SHP77 treated with DMSO at 0.1 percent for 48 hours (cell line): ENCODE measurements around the gene SNRNP70.
A peak's percentile ranks its signal among the peaks of the same experiment; 100 is the strongest.

Source experiments
- DNase-seq: peaks from one replicate; lab custom pipeline; 2025; lab: John Stamatoyannopoulos, UW

Gene SNRNP70

DNA sequence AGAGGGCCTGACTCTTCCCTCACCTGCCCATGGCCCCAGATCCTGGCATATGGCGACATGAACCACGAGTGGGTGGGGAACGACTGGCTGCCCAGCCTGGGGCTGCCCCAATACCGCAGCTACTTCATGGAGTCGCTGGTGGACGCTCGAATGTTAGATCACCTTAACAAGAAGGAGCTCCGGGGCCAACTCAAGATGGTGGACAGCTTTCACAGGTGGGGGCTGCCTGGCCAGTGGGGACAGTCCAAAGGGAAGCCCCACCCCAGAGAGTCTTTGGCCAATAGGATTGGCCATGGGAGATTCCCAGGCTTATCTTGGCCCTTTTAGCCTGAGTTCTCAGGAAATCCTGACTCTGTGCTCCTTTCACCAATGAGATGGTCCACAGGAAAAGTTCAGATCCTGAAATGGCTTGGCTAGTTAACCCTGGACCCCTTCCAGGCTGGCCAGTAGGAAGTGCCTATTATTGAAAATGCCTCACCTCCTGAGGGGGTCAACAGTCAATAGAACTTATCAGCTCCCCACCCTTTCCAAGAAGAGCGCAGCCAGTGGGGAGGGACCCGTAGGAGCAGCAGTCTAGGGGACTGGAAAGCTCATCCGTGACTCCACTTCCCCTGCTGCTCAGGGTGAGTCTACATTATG lies 62.9 kb downstream of the SNRNP70 start:
- DNase-seq = no peak

DNA sequence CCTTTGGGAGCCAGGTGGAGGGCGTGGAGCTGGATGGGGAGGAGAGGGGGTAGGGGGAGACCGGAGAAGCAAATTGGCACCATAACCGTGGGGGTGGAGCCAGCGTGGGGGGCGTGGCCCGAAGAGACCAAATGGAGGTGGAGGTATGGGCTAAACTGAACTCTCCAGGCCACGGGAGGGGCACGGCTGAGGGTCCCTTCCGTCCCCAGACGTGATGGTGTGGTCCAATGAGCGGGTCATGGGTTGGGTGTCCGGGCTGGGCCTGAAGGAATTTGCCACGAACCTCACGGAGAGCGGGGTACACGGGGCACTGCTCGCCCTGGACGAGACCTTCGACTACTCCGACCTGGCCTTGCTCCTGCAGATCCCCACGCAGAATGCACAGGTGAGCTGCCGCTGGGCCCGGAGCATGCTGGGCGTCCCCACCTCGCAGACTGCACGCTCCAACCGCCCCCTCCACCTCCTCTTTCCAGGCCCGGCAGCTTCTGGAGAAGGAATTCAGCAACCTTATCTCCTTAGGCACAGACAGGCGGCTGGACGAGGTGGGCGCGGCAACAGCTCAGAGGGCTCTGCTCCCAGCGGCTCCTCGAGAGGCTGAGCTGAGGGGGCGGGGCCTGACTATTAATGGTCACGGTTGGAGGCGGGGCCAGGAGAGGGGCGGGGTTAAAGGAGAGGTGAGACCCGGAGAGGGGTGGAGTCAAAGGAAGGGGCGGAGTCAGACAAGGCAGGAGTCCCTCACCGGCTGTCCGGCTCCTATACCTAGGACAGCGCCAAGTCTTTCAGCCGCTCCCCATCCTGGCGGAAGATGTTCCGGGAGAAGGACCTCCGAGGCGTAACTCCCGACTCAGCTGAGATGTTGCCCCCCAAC lies 63.8 kb downstream of the SNRNP70 start:
- peak; percentile 63 for DNase-seq

DNA sequence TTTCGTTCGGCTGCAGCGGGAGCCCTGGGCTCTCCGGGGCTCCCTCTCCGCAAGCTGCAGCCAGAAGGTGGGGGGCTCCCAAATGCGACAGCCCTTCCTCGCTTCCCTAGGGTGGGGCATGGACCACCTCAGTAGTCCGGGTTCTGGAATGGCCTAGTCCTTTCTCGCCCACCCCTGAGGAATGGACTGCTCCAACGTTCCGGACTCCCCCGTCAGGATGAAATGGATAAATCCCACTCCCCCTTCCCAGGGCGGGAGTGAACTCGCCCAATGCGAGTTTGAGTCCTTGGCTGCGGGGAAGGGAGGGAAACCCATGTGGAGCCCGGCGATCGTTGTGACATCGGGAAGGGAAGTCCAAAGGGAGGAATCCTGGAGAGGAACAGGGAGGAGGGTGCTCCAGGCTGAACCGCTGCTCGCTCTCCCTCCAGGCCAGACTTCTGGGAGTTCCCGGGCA lies 64.4 kb downstream of the SNRNP70 start:
- peak; percentile 6 for DNase-seq

DNA sequence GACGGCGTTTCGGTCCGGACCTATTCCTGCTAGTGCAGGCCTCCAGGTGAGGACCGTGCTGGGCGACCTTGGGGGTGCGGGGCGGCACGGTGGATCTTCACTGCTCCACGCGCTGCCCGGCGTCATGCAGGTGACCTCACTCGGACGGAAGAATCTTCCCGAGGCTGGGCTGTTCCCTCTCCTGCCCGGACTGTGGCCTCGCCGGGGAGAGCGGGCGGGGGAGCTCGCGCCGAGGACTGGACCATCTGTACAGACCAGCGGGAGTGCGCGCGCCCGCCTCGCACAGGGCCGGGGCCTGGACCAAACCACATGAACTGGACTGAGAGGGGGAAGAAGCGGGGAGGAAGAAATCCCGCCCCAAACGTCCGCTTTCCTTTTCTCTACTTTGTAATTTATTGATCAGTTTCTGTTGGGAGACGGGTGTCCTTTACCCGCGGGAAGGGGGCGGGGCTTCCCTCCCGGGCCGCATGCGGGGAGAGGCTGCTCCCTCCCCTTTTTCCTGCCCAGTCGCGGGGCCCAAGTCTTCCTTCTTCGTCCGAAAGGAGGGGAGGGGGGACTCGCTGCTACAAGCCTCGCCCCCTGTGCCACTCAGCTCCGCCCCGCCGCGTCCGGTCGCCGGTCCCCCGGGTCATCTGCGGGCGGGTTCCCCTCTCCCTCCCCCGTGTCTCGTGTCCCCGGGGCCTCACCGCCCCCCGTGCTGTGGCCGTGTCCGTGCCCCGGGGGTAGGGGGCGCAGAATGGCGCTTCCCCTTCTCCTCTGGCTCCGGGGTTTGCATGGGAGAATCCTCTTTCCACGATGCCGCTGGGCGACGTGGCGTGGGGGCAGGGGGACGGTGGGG lies 65.1 kb downstream of the SNRNP70 start:
- peak; percentile 63 for DNase-seq

DNA sequence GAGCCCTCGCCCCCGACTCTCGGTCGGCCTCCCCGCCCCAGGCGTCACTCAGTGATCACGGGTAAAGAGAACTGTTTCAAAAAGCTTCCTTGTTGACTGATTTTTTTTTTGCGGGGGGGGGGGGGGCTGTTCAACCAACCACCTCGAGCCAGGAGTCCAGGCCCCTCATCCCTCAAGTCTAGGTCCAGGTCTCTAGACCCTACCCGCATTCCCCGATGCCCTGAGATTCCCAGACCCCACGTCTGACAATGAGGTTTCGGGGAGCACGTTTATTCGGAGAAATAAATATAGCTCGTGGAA lies 65.6 kb downstream of the SNRNP70 start:
- no peak for DNase-seq

DNA sequence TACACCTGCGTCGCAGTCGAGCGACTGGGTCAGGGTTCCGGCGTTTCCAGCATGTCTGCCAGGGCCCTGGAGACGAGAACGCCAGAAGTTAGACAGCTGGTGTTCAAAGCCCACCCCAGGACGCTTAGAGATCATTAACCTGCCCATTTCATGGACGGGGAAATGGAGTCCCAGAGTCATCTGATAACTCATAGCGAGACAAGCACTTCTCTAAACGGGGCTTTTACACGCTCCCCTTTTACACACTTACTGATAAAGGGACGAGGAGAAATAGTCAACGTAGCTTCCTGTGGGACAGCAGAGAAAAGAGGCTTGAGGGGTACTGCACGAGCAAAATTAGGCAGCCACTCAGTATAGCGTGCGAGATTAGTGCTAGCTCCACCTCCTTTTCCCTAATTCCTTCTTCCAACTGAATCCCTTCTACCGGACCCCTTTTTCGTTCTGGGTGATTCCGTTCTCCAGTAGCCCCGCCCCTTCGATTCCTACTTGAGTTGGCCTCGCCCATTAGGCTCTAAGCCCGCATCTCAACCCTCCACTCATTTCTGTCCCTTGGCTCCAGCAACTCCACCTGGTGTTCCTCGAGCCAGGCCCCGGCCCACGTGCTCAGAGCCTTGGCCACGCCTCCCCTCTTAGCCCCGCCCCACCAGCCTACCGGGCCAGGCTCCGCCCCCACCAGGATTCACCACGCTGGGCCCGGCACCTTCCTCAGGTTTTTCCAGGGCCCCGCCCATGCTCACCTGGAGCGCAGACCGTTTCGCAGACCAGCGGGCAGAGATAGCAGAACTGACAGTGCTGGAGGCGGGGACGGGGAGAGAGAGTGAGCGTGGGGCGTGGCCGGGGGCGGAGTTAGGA lies 66.2 kb downstream of the SNRNP70 start:
- DNase-seq = peak; percentile 35

DNA sequence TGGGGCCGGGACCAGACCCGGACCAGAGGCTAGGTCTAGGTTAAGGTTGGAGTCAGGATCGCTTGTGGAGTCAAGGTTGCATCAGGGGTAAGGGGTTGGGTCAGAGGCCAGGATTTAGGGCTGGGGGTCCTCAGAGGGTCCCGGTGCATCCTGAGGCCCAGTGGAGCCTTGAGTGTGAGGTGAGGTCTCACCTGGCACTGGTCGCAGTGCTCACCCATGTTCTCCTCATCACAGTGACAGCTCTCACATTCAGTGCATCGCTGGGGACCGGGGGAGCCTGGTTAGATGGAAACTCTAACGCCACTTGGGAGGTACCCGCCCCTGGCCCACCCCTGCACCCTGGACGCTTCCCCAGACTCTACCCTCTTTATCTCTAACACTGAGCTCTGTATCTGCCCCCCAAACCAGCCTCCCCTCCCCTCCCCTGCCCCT lies 66.9 kb downstream of the SNRNP70 start:
- DNase-seq = no peak

DNA sequence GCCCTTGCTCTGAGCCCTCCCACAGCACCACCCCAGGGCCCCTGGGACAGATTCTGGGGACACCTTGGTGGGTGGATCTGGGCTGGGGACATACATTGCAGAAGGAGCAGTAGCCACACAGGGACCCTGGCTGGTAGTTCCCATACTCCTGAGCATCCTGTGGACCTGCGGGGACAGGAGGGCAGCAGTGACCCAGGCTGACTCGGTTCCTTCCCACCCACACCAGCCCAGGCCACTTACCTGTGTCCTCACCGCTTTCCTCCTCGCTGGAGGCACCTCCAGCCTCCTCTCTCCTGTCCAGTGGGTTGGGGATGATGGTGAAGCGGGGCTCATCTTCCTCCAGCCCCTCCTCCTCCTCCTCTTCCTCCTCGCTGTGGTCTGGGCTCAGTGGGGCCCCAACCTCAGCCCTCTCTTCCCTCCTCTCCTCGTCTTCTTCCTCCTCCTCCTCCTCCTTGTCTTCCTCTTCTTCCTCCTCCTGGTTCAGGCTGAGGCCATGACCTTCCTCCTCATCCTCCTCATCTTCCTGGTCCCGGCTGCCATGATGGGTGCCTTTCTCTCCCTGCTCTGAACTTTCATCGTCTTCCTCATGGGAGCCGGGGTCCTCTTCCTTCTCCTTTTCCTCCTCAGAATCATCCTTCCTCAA lies 68.0 kb downstream of the SNRNP70 start:
- DNase-seq = no peak

DNA sequence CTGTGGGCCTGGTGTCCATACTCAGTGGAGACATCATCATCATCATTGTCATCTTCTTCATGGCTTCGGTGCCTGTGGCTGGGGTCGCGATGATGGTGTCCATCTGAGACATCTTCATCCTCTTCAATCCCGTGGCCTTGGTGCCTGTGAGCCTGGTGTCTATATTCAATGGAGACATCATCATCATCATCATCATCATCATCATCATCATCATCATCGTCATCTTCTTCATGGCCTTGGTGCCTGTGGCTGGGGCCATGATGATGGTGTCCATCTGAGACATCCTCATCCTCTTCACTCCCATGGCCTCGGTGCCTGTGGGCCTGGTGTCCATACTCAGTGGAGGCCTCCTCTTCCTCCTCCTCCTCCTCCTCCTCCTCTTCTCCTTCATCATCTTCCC lies 69.0 kb downstream of the SNRNP70 start:
- no peak for DNase-seq

DNA sequence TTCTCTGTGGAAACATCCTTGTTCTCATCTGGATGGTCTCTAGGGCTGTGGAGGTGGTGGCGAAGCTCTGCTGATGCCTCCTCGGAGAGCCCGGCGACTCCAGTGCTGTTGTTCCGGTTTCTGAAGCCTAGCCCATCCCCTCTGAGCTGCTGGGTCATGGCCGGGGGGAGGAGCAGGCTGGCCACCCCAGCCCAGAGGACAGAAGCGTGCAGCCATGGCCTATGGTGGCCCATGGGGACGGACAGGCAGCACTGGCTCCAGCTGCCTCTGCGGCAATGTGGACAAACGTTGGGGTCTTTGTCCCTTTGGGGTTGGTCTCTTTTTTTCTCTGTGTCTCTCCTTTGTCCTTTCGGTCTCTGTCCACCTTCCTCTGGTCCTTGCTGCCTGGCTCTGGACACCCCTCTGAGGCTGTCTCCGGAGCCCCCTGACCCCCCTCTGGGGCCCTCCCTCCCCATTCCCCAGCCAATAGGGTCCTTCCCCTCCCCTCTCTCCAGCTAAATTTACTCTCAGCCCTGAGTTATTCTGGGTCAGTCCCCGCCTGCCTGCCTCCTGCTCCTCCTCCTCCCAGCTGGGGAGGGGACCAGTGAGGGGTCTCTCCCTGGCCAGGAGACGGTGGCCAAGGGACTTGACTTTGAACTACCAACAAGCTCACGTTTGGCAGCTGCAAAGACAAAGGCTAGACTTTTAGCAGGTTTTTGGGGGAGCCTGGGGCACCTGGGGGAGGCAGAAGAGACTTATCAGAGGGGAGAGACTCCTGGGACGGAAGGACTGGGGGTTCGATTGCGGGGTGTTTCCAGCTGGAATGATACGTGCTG lies 70.0 kb downstream of the SNRNP70 start, which contains the start of gene HRC:
TSS of gene HRC (minus strand) at position 392 of the 815 bp plus-strand sequence. CDS start at position 233, 159 bp downstream.
- DNase-seq = no peak

DNA sequence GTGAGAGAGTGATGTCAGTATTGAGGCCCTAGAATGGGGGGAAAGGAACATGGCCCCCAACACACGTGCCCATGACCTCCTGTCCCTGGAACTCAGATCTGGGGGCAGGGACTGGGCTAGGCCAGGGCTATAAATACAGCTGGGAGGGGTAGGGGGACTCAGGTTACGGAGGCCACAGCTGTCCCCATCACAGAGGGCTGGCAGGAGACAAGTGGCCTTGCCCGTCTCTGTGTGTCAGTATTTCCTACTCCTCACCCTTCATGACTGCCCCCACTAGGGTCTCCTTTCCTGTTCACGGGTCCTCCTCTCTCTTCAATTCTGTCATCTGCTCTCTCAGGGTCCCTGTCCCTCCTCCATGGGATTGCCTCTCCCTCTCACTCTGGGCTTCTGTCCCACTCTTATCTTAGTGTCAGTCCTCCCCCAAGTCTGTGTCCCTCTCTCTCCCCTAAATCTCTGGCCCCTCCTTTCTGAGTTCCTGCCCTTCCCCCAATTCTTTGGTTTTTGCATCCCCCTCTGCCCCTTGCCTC lies 70.6 kb downstream of the SNRNP70 start:
- no peak for DNase-seq

DNA sequence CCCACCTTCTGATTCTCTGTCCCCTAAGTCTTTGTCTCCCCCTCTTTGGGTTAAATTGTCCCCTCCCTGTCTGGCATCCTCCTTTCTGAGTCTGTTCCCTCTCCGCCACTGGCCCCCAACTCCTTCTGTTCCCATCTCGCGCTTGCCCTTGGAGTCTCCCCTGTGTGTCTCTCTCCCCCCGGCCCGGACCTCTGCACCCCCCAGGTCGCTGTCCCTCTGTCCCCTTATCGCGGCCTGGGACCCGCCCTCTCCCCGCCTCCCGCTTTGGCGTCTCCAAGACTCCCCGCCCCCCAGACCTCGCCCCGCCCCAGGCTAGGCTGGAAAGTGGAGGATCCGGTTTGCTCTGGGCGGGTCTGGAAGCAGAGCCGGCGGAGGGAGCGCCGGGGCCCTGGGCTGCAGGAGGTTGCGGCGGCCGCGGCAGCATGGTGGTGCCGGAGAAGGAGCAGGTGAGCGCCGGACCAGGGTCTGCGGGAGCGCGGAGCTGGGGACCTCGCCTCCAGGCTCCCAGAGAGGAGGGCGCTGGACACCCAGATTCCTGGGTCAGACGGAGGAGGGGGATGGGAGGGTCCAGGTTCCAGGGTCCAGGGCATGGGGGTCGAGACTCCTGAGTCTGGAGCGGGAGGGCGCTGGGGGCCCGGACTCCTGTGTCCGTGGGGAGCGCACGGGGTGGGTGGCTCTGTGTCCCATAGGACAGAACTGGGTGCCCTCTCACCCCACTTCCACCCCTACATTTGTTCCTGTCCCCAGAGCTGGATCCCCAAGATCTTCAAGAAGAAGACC lies 72.4 kb downstream of the SNRNP70 start, which contains the start of gene TRPM4:
TSS of gene TRPM4 (plus strand) at position 348 of the 780 bp plus-strand sequence. CDS start at position 423, 75 bp downstream.
- peak; percentile 26 for DNase-seq
